HG03064 (cell line): ENCODE results near the gene TMEM117.
A peak's percentile ranks its signal among the peaks of the same experiment; 100 is the strongest.

ENCODE experiments used
- ATAC-seq: cut with Tn5 transposase; IDR thresholded peaks from one replicate; pipeline ENCODE4 v1.9.1; 2021; ENCODE audit warnings: low read depth; ENCODE audit not compliant: unreplicated experiment

TMEM117 gene

GRCh38 chr12:43942379-43942778 lies 106.5 kb downstream of the TMEM117 start:
- ATAC-seq: no peak

GRCh38 chr12:43945983-43946382 lies 110.1 kb downstream of the TMEM117 start:
- ATAC-seq: no peak

- no peak for ATAC-seq
Measured at GRCh38 chr12:43951286-43951685, 115.4 kb downstream of the TMEM117 start.

- peak; percentile 95 for ATAC-seq
Measured at GRCh38 chr12:43957732-43958372, 122.0 kb downstream of the TMEM117 start.

- ATAC-seq: no peak
Measured at GRCh38 chr12:43964033-43964432, 128.2 kb downstream of the TMEM117 start.

GRCh38 chr12:43964961-43965360 lies 129.1 kb downstream of the TMEM117 start:
- ATAC-seq: no peak

GRCh38 chr12:43965899-43966298 lies 130.0 kb downstream of the TMEM117 start:
- no peak for ATAC-seq

- no peak for ATAC-seq
Measured at GRCh38 chr12:43968736-43969135, 132.9 kb downstream of the TMEM117 start.

- no peak for ATAC-seq
Measured at GRCh38 chr12:43969882-43970281, 134.0 kb downstream of the TMEM117 start.

GRCh38 chr12:43973385-43973784 lies 137.5 kb downstream of the TMEM117 start:
- ATAC-seq: no peak

- ATAC-seq: no peak
Measured at GRCh38 chr12:43973993-43974392, 138.1 kb downstream of the TMEM117 start.

GRCh38 chr12:43976027-43976426 lies 140.1 kb downstream of the TMEM117 start:
- ATAC-seq: no peak

- ATAC-seq: no peak
Measured at GRCh38 chr12:43978556-43978955, 142.7 kb downstream of the TMEM117 start.

- no peak for ATAC-seq
Measured at GRCh38 chr12:43979450-43979849, 143.6 kb downstream of the TMEM117 start.

- no peak for ATAC-seq
Measured at GRCh38 chr12:43980627-43981191, 144.8 kb downstream of the TMEM117 start.

GRCh38 chr12:43981726-43982125 lies 145.8 kb downstream of the TMEM117 start:
- no peak for ATAC-seq

GRCh38 chr12:43982544-43982943 lies 146.7 kb downstream of the TMEM117 start:
- ATAC-seq: no peak

- peak; percentile 92 for ATAC-seq
Measured at GRCh38 chr12:43988838-43989560, 153.1 kb downstream of the TMEM117 start.

GRCh38 chr12:43992856-43993255 lies 157.0 kb downstream of the TMEM117 start:
- no peak for ATAC-seq

GRCh38 chr12:44000309-44000952 lies 164.6 kb downstream of the TMEM117 start:
- ATAC-seq: peak; percentile 90

GRCh38 chr12:44002607-44003006 lies 166.7 kb downstream of the TMEM117 start:
- ATAC-seq: no peak
